GM21723 (cell line): Measurements from ENCODE around the gene CCDC33.

ENCODE experiments used
- ATAC-seq: cut with Tn5 transposase; IDR thresholded peaks from one replicate; pipeline ENCODE4 v1.9.1; 2021; ENCODE audit warnings: mild to moderate bottlenecking, moderate library complexity; ENCODE audit not compliant: unreplicated experiment

CCDC33 gene

DNA sequence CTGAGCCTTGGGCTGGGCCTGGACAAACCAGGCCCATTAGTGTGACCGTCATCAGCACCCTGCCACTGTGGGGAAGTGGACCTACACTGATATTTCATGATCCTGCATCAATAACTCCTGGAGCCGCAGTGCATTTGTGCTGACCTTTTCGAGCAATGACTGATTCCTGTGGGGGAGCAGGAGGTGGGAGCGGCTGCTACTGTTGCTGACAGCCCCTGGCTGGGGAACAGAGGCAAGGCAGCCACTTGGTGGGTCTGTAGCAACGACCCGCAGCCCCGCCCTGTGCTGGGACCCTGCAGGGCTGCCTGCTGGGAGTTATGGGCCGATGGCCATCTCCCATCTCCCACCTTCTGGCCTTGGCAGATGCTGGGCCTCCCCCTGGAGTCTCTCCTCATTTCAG is 42.1 kb downstream of the CCDC33 start:
- no peak for ATAC-seq

DNA sequence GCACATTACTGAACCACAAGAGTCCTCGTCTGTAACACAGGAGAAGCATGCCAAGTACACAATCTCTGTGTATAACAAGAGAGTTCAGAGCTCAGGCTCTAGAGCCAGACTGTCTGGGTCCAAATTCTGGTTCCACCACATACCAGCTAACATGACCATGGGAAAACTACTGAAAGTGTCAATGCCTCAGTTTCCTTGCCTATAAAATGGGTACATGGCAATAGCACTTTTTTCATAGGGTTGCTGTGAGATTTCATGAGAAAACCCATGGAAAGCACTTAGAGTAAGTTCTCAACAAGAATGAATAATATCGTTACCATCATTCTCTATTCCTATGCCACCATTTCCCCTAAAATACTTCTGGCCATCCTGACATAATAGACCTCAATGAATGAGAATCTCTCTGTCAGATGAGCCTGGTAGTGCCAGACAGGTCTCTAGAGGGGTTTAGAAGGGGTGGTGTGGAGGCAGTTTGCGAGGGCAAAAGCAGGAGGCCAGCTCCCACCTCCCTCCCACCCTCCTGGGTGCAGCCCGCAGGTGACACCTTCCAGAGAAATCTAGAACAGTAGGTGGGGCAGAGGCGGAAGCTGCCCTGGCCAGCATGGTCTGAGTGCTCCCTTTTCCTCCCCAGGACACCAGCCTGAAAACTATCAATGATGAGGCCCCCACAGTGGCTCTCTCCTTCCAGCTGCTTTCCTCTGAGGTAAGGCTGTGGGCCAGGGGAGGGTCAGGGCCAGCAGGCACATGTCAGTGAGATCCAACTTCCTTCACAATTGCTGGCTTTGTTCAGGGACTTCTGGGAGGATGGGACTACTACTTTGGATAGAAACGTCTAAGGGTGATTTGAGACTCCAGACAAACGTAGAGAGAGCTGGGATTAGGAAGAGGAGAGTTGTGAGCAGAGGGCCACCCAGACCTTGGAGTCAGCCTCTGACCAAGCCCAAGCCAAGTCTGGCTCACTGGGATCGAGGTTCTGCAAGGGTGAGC is 45.3 kb downstream of the CCDC33 start:
- no peak for ATAC-seq

GRCh38 chr15:74283368-74283767 is 47.2 kb downstream of the CCDC33 start:
- ATAC-seq, result no peak

DNA sequence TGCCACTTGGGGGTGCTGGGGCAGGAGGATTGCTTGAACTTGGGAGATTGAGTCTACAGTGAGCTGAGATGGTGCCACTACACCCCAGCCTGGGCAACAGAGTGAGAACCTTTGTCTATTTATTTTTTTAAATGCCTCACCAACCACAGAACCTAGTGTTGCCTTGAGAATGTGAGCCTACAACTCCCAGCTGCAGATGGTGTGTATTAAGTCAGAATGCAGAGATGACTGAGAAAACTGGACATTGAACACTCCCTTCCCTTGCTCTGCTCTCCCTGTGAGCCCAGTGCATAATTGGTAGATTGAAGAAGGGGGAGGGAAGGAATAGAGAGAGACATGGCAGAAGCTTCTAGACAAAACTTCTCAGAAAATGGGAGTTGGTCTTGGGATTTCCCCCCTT is 53.5 kb downstream of the CCDC33 start:
- ATAC-seq, result no peak

- ATAC-seq, result no peak
Observed at GRCh38 chr15:74290645-74291044, 54.5 kb downstream of the CCDC33 start.

- no peak for ATAC-seq
Observed at GRCh38 chr15:74291101-74292071, 55.3 kb downstream of the CCDC33 start.

GRCh38 chr15:74293021-74293810 is 57.1 kb downstream of the CCDC33 start:
- no peak for ATAC-seq

DNA sequence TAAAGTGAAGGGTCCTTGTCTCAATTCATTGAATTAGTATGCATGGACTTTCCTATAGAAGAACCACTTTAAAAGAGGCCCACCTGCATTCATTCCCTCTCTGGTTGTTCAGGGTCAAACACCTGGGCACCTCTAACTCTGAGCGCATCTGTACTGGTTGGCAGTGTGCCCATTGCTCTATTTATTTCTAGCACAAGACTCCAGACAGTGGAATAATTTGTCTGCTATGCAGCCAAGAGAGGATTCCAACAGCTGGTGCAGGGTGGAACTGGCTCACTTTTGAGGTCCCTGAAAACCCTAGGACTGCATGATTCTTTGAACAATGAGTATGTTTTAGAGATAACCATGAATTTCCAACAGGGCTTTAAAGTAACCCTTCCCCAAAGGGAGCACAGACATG is 57.9 kb downstream of the CCDC33 start:
- ATAC-seq, result no peak

GRCh38 chr15:74295800-74296199 is 59.7 kb downstream of the CCDC33 start:
- ATAC-seq, result no peak

DNA sequence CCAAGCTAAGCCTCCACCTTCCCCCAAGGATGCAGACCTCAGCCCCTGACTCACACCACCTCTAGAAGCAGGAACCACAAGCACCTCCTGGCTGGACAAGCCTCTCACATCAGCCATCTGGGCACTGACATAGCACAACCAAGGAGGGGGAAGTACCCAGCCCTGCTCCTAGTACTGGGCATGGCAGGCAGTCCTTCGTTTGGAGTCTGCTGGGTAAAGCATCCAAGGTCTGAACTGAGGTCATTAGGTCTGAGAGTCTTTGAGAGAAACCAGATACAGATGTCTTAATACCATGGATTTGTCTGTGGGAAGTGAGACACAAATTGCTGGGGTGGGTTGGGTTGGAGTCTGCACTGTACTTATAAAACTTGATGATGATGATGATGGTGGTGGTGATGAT is 61.8 kb downstream of the CCDC33 start:
- no peak for ATAC-seq

- ATAC-seq, result no peak
Observed at GRCh38 chr15:74300057-74300795, 64.1 kb downstream of the CCDC33 start.

DNA sequence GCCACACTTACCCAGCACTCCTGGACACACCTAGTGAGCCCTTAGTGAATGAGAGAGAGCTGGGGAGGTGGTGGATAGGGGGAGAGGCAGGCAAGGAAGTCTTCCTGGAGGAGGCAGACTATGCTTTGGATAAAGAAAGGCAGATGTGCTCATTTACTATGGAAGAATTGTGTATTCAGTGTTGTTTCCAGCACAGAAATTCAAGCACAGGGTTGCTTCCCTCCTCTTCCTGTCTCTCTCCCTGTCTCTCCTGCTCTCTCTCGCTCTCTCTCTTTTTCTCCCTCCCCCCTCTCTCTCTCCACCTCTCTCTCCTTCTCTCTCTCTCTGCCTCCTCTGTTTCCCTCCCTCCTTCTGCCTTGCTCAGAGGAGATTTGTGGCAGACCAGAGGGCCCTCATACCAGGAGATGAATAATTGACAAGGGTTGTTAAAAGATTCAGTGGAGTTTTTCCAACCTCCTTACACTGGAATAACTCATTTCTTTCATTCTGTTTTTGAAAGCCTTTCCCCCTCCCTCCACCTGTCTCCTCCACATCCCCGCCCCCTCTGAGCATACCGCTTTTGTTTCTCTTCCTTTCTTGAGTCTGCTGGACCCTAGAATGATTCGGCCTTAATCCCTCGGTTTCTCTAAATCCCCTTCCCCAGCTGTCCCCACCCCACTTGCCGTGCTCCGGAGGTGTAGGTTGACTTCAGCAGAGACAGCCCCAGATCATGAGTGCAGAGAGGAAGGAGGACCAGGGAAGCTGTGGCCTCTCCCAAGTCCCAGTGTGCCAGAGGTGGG is 65.6 kb downstream of the CCDC33 start:
- ATAC-seq, result no peak

GRCh38 chr15:74302821-74303359 is 66.8 kb downstream of the CCDC33 start:
- ATAC-seq, result no peak

DNA sequence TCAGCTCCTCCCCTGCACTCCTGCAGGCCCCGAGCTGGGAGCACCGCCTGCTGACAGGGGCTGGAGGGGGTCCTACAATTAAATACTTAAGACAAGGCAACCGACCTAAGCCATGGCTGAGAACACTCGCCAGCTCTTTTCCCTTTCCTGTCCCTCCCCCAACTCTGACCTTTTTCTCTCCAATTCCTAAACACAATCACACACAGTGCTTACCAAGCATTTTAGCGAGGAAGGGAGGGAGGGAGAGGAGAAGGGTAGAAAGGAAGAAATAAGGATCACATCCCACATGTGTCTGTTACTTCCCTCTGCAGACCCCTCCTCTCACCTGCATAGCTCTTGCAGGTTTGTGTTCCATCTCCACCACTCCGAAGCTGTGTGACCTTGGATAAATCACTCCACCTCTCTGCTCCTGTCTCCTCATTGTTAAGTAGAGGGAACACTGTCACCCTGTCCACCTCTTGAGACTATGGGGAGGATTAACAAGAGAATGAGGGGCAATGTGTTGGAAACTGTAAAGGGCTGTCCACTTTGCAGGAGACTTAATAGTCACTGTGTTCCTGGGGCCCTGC is 67.7 kb downstream of the CCDC33 start:
- no peak for ATAC-seq

GRCh38 chr15:74304431-74304830 is 68.3 kb downstream of the CCDC33 start:
- no peak for ATAC-seq

GRCh38 chr15:74305687-74306086 is 69.6 kb downstream of the CCDC33 start:
- no peak for ATAC-seq

- ATAC-seq, result no peak
Observed at GRCh38 chr15:74306781-74307217, 70.7 kb downstream of the CCDC33 start.
